A549 (cell line): Measurements from ENCODE around the gene ARHGEF1. TPM values are rescaled to one million over a fixed set of nuclear protein-coding genes. Genes with fewer than 3 reads are reported as not detected.
A peak's percentile ranks its signal among the peaks of the same experiment; 100 is the strongest.

Experiments used
- ATAC-seq, 2 experiments: fragments of 200-7000 bp in 1 of 2; fragments of >200 bp in 1 of 2; cut with Nextera tagmentation in 1 of 2; cut with Tn5 transposase in 1 of 2; 3 replicates each; pipeline versions ENCODE4 v1.8.0 to v1.9.1; 2018 to 2020; ENCODE audit warnings: mild to moderate bottlenecking in 1 of 2, moderate library complexity in 1 of 2
- CTCF ChIA-PET: fragments of 300-600 bp; sonication (Branson Sonifier 250); formaldehyde crosslinking; extraction: SDS; loops from one replicate; lab custom pipeline; 2021; ENCODE audit warnings: antibody characterized with exemption, inconsistent platforms; lab: Yijun Ruan, JAX
- POLR2A ChIA-PET: fragments of 350-600 bp; formaldehyde crosslinking; extraction: SDS; loops from one replicate; lab custom pipeline; 2021; ENCODE audit warnings: antibody characterized with exemption, inconsistent platforms; lab: Yijun Ruan, JAX
- DNase-seq, 2 experiments: peaks; one replicate each; pipeline versions ENCODE4 v3.0.0 to v3.0.0-alpha.2; 2011 to 2016; ENCODE audit warnings: low read depth in 1 of 2, low spot score in 1 of 2
- FAIRE-seq: peaks from 2 replicates; lab custom pipeline; 2011; peaks lifted over from hg19 to GRCh38; lab: Jason Lieb, UNC
- H3K27ac ChIP-seq, 2 experiments: fragments of >200 bp; sonication (Bioruptor Twin); formaldehyde crosslinking; 3 replicates each; pipeline ENCODE4 v1.5.1; 2016 to 2017
- H3K4me1 ChIP-seq: fragments of >200 bp; sonication (Bioruptor Twin); formaldehyde crosslinking; 3 replicates; pipeline ENCODE4 v1.6.1; 2016
- H3K4me2 ChIP-seq: fragments of >200 bp; sonication (Bioruptor Twin); formaldehyde crosslinking; 3 replicates; pipeline ENCODE4 v1.6.1; 2016
- H3K4me3 ChIP-seq: fragments of >200 bp; sonication (Bioruptor Twin); formaldehyde crosslinking; 3 replicates; pipeline ENCODE4 v1.5.1; 2016
- H3K9me3 ChIP-seq: fragments of >200 bp; sonication (Bioruptor Twin); formaldehyde crosslinking; 3 replicates; pipeline ENCODE4 v1.6.1; 2016
- BHLHE40 ChIP-seq: IDR thresholded peaks from 2 replicates; pipeline ENCODE4 v1.6.1; 2012; ENCODE audit warnings: low read depth, low read length, inconsistent platforms
- CBX2 ChIP-seq: fragments of 200-600 bp; sonication (generic); IDR thresholded peaks from 2 replicates; pipeline ENCODE4 v1.6.1; 2016; ENCODE audit warnings: low read depth, mild to moderate bottlenecking, borderline replicate concordance
- CBX8 ChIP-seq: fragments of 200-600 bp; sonication (generic); IDR thresholded peaks from 2 replicates; pipeline ENCODE4 v1.6.1; 2016
- CHD4 ChIP-seq: fragments of 200-600 bp; sonication (generic); IDR thresholded peaks from 2 replicates; pipeline ENCODE4 v1.6.1; 2016; ENCODE audit warnings: antibody characterized with exemption, mild to moderate bottlenecking, borderline replicate concordance
- EHF ChIP-seq: fragments of 250-450 bp; sonication (Bioruptor Pico); IDR thresholded peaks from 2 replicates; pipeline ENCODE4 v1.5.0; 2020; ENCODE audit warnings: mild to moderate bottlenecking
- FOSB ChIP-seq: fragments of 250-450 bp; sonication (Bioruptor Pico); IDR thresholded peaks from 2 replicates; pipeline ENCODE4 v1.5.0; 2020; ENCODE audit warnings: mild to moderate bottlenecking, moderate library complexity
- HOXB5 ChIP-seq: fragments of 250-450 bp; sonication (Bioruptor Pico); IDR thresholded peaks from 2 replicates; pipeline ENCODE4 v1.5.0; 2020; ENCODE audit warnings: mild to moderate bottlenecking, moderate library complexity
- KDM1A ChIP-seq: fragments of 200-600 bp; sonication (generic); IDR thresholded peaks from 2 replicates; pipeline ENCODE4 v1.6.1; 2016; ENCODE audit warnings: low read depth, mild to moderate bottlenecking
- KDM5A ChIP-seq: fragments of 200-600 bp; sonication (generic); IDR thresholded peaks from 2 replicates; pipeline ENCODE4 v1.6.1; 2016; ENCODE audit warnings: antibody characterized with exemption, mild to moderate bottlenecking
- MAFK ChIP-seq: fragments of 450-650 bp; IDR thresholded peaks from 2 replicates; pipeline ENCODE4 v1.6.1; 2014; ENCODE audit not compliant: partially characterized antibody
- MYC ChIP-seq: IDR thresholded peaks from 2 replicates; pipeline ENCODE4 v1.6.1; 2012; ENCODE audit warnings: mild to moderate bottlenecking, inconsistent platforms, low read length, improper control_type of control experiment, borderline replicate concordance
- NR3C1 ChIP-seq: fragments of >200 bp; sonication (Bioruptor Twin); formaldehyde crosslinking; IDR thresholded peaks from 3 replicates; pipeline ENCODE4 v1.6.1; 2017
- POLR2A ChIP-seq: IDR thresholded peaks from 2 replicates; pipeline ENCODE4 v1.6.1; 2012; ENCODE audit warnings: mild to moderate bottlenecking, low read length
- TP53 ChIP-seq: fragments of 250-450 bp; sonication (Bioruptor Pico); IDR thresholded peaks from 2 replicates; pipeline ENCODE4 v1.5.0; 2021; ENCODE audit warnings: mild to moderate bottlenecking, moderate library complexity
- ZC3H11A ChIP-seq: fragments of 450-650 bp; IDR thresholded peaks from 2 replicates; pipeline ENCODE4 v1.6.1; 2014; ENCODE audit warnings: antibody characterized with exemption, mild to moderate bottlenecking
- ZNF302 ChIP-seq: fragments of 250-450 bp; sonication (Bioruptor Pico); IDR thresholded peaks from 2 replicates; pipeline ENCODE4 v1.9.0; 2021; ENCODE audit warnings: inconsistent platforms, mild to moderate bottlenecking, moderate library complexity
- WGBS: methylation state at CpG from one replicate; pipeline ENCODE4 v1.1.6; 2017; ENCODE audit errors: missing lambda C conversion rate; 5-methylcytosine and 5-hydroxymethylcytosine counted together
- polyA plus RNA-seq, 4 experiments: library from polyadenylated mRNA; depleted of rRNA in 3 of 4; stranded (reverse); fragments of >200 nt; fragmentation: RNase III in 1 of 4; extraction: RNeasy Plus Mini Kit Qiagen cat#74134 plus additional on column Dnase treatment in 1 of 4; gene quantifications; 2 replicates in 3 of 4; 3 replicates in 1 of 4; pipeline ENCODE4 v1.2.3, GENCODE V29; 2011 to 2017
- TF ChIP-seq, protein P1 (sequence below): IDR thresholded peaks from 2 replicates; pipeline ENCODE4 v1.6.1; 2012
- TF ChIP-seq, protein P2 (sequence below): fragments of 200-600 bp; sonication (generic); IDR thresholded peaks from 2 replicates; pipeline ENCODE4 v1.6.1; 2016; ENCODE audit warnings: antibody characterized with exemption, mild to moderate bottlenecking, moderate library complexity
- TF ChIP-seq, protein P3 (sequence below): fragments of >200 bp; sonication (Bioruptor Twin); formaldehyde crosslinking; IDR thresholded peaks from 3 replicates; pipeline ENCODE4 v1.6.1; 2016
- TF ChIP-seq, protein P4 (sequence below): fragments of 450-650 bp; IDR thresholded peaks from 2 replicates; pipeline ENCODE4 v1.6.1; 2014; ENCODE audit warnings: antibody characterized with exemption
- TF ChIP-seq, protein P5 (sequence below): IDR thresholded peaks from 2 replicates; pipeline ENCODE4 v1.6.1; 2012; ENCODE audit warnings: low read depth, borderline replicate concordance

Gene ARHGEF1
- polyA plus RNA-seq, 2 of the 4 experiments (the other 2 are of a cell fraction) = 38.0 to 84.2 TPM

DNA sequence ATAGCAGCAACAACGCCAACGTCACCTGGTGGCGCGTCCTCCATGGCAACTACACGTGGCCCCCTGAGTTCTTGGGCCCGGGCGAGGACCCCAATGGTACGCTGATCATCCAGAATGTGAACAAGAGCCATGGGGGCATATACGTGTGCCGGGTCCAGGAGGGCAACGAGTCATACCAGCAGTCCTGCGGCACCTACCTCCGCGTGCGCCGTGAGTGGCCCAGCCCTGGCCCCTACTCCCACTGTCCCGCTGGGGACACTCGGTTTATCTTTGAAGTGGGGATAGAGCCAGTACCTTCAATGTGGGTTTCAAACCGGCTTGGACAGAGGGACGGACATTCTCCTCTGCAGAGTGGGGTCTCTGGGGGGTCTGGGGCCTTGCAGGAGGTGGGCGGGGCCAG is 3.9 kb upstream of the ARHGEF1 start:
- peaks cover 10% of the 10 kb centered on the region for H3K4me1 ChIP-seq
- ChIA-PET POLR2A (no interaction called here), CTCF (interaction anchor here (1.5 kb wide), 1 partner anchor 20 kb away, joined by 3 read pairs; no protein-coding TSS in a partner anchor)
- H3K4me3 ChIP-seq = no peak overlapping the region
- TF ChIP-seq, protein P1, sequence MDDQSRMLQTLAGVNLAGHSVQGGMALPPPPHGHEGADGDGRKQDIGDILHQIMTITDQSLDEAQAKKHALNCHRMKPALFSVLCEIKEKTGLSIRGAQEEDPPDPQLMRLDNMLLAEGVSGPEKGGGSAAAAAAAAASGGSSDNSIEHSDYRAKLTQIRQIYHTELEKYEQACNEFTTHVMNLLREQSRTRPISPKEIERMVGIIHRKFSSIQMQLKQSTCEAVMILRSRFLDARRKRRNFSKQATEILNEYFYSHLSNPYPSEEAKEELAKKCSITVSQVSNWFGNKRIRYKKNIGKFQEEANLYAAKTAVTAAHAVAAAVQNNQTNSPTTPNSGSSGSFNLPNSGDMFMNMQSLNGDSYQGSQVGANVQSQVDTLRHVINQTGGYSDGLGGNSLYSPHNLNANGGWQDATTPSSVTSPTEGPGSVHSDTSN = no peak
- TF ChIP-seq, protein P2, sequence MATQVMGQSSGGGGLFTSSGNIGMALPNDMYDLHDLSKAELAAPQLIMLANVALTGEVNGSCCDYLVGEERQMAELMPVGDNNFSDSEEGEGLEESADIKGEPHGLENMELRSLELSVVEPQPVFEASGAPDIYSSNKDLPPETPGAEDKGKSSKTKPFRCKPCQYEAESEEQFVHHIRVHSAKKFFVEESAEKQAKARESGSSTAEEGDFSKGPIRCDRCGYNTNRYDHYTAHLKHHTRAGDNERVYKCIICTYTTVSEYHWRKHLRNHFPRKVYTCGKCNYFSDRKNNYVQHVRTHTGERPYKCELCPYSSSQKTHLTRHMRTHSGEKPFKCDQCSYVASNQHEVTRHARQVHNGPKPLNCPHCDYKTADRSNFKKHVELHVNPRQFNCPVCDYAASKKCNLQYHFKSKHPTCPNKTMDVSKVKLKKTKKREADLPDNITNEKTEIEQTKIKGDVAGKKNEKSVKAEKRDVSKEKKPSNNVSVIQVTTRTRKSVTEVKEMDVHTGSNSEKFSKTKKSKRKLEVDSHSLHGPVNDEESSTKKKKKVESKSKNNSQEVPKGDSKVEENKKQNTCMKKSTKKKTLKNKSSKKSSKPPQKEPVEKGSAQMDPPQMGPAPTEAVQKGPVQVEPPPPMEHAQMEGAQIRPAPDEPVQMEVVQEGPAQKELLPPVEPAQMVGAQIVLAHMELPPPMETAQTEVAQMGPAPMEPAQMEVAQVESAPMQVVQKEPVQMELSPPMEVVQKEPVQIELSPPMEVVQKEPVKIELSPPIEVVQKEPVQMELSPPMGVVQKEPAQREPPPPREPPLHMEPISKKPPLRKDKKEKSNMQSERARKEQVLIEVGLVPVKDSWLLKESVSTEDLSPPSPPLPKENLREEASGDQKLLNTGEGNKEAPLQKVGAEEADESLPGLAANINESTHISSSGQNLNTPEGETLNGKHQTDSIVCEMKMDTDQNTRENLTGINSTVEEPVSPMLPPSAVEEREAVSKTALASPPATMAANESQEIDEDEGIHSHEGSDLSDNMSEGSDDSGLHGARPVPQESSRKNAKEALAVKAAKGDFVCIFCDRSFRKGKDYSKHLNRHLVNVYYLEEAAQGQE = no peak
- TF ChIP-seq ZNF302 = no peak
- TF ChIP-seq POLR2A = 0 out of 2 replicates have a peak, but pooled peaks have one; percentile 2
- no peak for TF ChIP-seq MAFK
- 77% methylated on average over 21 of the region's 21 CpGs for WGBS
- no peaks in the 10 kb centered on the region for H3K9me3 ChIP-seq
- H3K27ac ChIP-seq = no peak overlapping the region
- no peak for ATAC-seq
- no peak for FAIRE-seq
- DNase-seq = no peak
- H3K4me2 ChIP-seq = no peak overlapping the region

DNA sequence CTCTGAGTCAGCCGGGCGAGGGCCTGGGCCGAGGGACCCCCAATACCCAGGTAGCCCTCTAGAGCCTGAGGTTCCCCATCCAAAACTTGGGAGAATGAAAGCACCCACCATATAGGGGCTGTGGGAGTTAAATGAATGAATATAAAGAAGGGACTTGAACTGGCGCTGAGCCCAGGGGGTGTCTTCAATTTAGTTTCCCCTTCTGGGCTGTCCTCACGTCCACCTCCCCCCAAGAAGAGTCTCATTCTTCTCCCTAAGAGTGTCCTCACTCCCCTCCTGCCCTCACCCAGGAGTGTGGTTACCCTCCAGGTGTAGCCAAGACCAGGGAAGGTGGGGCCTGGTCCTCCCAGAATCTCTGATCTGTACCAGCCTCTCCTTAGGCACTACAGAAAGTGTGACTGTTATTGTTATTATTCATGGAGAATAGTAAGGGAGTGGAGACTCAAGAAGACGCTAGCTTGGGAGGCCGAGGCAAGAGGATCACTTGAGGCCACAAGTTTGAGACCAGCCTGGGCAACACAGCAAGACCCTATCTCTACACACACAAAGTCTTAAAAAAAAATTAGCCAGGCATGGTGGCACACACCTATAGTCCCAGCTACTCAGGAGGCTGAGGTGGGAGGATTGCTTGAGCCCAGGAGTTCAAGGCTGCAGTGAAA is 3.2 kb upstream of the ARHGEF1 start:
- H3K27ac ChIP-seq = no peak overlapping the region
- ATAC-seq = no peak
- no peaks in the 10 kb centered on the region for H3K9me3 ChIP-seq
- DNase-seq = no peak
- POLR2A ChIA-PET = no interaction called here
- CTCF ChIA-PET = interaction anchor here (1.0 to 1.3 kb wide), 2 partner anchors 58 to 73 kb away, joined by 4 to 5 read pairs; no protein-coding TSS in a partner anchor
- 67% methylated on average over 7 of the region's 7 CpGs for WGBS
- FAIRE-seq = no peak
- no peak overlapping the region for H3K4me2 ChIP-seq
- no peak overlapping the region for H3K4me3 ChIP-seq
- peaks cover 11% of the 10 kb centered on the region for H3K4me1 ChIP-seq
- TF ChIP-seq TP53 (CRISPR knock-in tag) (no peak), CHD4 (no peak), EHF (no peak), BHLHE40 (no peak), NR3C1 (no peak), FOSB (CRISPR knock-in tag) (no peak), KDM1A (no peak), HOXB5 (CRISPR knock-in tag) (no peak), ZC3H11A (no peak), KDM5A (no peak), CBX8 (no peak), CBX2 (no peak), MYC (no peak)
- TF ChIP-seq, protein P2 = no peak
- TF ChIP-seq, protein P3, sequence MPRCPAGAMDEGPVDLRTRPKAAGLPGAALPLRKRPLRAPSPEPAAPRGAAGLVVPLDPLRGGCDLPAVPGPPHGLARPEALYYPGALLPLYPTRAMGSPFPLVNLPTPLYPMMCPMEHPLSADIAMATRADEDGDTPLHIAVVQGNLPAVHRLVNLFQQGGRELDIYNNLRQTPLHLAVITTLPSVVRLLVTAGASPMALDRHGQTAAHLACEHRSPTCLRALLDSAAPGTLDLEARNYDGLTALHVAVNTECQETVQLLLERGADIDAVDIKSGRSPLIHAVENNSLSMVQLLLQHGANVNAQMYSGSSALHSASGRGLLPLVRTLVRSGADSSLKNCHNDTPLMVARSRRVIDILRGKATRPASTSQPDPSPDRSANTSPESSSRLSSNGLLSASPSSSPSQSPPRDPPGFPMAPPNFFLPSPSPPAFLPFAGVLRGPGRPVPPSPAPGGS = no peak
- TF ChIP-seq, protein P4, sequence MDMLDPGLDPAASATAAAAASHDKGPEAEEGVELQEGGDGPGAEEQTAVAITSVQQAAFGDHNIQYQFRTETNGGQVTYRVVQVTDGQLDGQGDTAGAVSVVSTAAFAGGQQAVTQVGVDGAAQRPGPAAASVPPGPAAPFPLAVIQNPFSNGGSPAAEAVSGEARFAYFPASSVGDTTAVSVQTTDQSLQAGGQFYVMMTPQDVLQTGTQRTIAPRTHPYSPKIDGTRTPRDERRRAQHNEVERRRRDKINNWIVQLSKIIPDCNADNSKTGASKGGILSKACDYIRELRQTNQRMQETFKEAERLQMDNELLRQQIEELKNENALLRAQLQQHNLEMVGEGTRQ = no peak
- TF ChIP-seq, protein P5, sequence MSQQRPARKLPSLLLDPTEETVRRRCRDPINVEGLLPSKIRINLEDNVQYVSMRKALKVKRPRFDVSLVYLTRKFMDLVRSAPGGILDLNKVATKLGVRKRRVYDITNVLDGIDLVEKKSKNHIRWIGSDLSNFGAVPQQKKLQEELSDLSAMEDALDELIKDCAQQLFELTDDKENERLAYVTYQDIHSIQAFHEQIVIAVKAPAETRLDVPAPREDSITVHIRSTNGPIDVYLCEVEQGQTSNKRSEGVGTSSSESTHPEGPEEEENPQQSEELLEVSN = no peak
